SK-N-SH (cell line): ENCODE measurements around the gene TCF12. TPM values are rescaled to one million over a fixed set of nuclear protein-coding genes. Genes with fewer than 3 reads are reported as not detected.

Experiments
- CTCF ChIA-PET: fragments of 300-600, 350-600 bp; formaldehyde crosslinking; extraction: SDS; loops from one replicate; lab custom pipeline; 2021; lab: Yijun Ruan, JAX
- POLR2A ChIA-PET: fragments of 350-600 bp; sonication (Branson Sonifier 250); formaldehyde crosslinking; extraction: SDS; loops from one replicate; lab custom pipeline; 2020; ENCODE audit warnings: antibody characterized with exemption, inconsistent platforms; lab: Yijun Ruan, JAX
- DNase-seq: peaks from one replicate; pipeline ENCODE4 v3.0.0; 2012
- H2AFZ ChIP-seq: fragments of 200-600 bp; sonication (generic); 2 replicates; pipeline ENCODE4 v1.8.1; 2016; ENCODE audit warnings: antibody characterized with exemption, mild to moderate bottlenecking, low read depth
- H3F3A ChIP-seq: fragments of 200-600 bp; sonication (generic); replicated peaks from 2 replicates; pipeline ENCODE3; 2016; ENCODE audit warnings: antibody characterized with exemption, mild to moderate bottlenecking; ENCODE audit not compliant: insufficient read depth
- H3K27ac ChIP-seq, 2 experiments: fragments of 200-500 bp in 1 of 2; fragments of 200-600 bp in 1 of 2; sonication (Bioruptor generic) in 1 of 2; sonication (generic), shearing (Covaris generic) in 1 of 2; 2 replicates each; pipeline versions ENCODE4 v1.5.1 to v1.6.1; 2014 to 2016; ENCODE audit warnings: low read depth in 2 of 2, inconsistent platforms in 1 of 2, low read length in 1 of 2, mild to moderate bottlenecking in 1 of 2, mixed read lengths in 1 of 2
- H3K27me3 ChIP-seq: fragments of 200-600 bp; sonication (generic), shearing (Covaris generic); 2 replicates; pipeline ENCODE4 v1.6.1; 2016; ENCODE audit warnings: mixed run types; ENCODE audit not compliant: insufficient read depth
- H3K36me3 ChIP-seq, 2 experiments: fragments of 200-500 bp in 1 of 2; fragments of 200-600 bp in 1 of 2; sonication (Bioruptor generic) in 1 of 2; sonication (generic) in 1 of 2; replicated peaks in 1 of 2; 2 replicates each; pipeline versions ENCODE3 to v1.5.1; 2014 to 2016; ENCODE audit warnings: low read length in 1 of 2, mild to moderate bottlenecking in 1 of 2; ENCODE audit not compliant: insufficient read depth in 2 of 2, control insufficient read depth in 1 of 2
- H3K4me1 ChIP-seq, 2 experiments: fragments of 200-500 bp in 1 of 2; fragments of 200-600 bp in 1 of 2; sonication (Bioruptor generic) in 1 of 2; sonication (generic), shearing (Covaris generic) in 1 of 2; 2 replicates each; pipeline versions ENCODE4 v1.5.1 to v1.6.1; 2014 to 2016; ENCODE audit warnings: low read depth in 1 of 2, low read length in 1 of 2, mixed run types in 1 of 2; ENCODE audit not compliant: insufficient read depth in 2 of 2, control insufficient read depth in 1 of 2
- H3K4me2 ChIP-seq: fragments of 200-600 bp; sonication (generic), shearing (Covaris generic); 2 replicates; pipeline ENCODE4 v1.6.1; 2017; ENCODE audit warnings: mixed run types
- H3K4me3 ChIP-seq, 2 experiments: fragments of 200-500 bp in 1 of 2; fragments of 200-600 bp in 1 of 2; sonication (Bioruptor generic) in 1 of 2; sonication (generic), shearing (Covaris generic) in 1 of 2; 2 replicates each; pipeline versions ENCODE4 v1.5.1 to v1.8.1; 2014 to 2016; ENCODE audit warnings: low read depth in 2 of 2, inconsistent platforms in 1 of 2, low read length in 1 of 2, mild to moderate bottlenecking in 1 of 2, mixed read lengths in 1 of 2, moderate library complexity in 1 of 2
- H3K79me2 ChIP-seq: fragments of 200-600 bp; sonication (generic); 2 replicates; pipeline ENCODE4 v1.8.1; 2017; ENCODE audit warnings: mild to moderate bottlenecking; ENCODE audit not compliant: insufficient read depth
- H3K9ac ChIP-seq: fragments of 200-600 bp; sonication (generic); 2 replicates; pipeline ENCODE4 v1.6.1; 2017; ENCODE audit warnings: mixed run types
- H3K9me2 ChIP-seq: fragments of 200-600 bp; sonication (generic); 2 replicates; pipeline ENCODE4 v1.6.1; 2017; ENCODE audit warnings: mixed run types
- H3K9me3 ChIP-seq: fragments of 200-600 bp; sonication (generic); 2 replicates; pipeline ENCODE4 v1.6.1; 2017; ENCODE audit warnings: mixed run types, mild to moderate bottlenecking, moderate library complexity
- H4K20me1 ChIP-seq: fragments of 200-600 bp; sonication (generic); 2 replicates; pipeline ENCODE4 v1.6.1; 2017; ENCODE audit warnings: mild to moderate bottlenecking, mixed run types; ENCODE audit not compliant: insufficient read depth
- EZH2phosphoT487 ChIP-seq: fragments of 200-600 bp; sonication (generic); IDR thresholded peaks from 2 replicates; pipeline ENCODE4 v1.6.1; 2017; ENCODE audit warnings: low read depth, mixed run types, mild to moderate bottlenecking, antibody characterized with exemption, moderate library complexity, borderline replicate concordance
- FOXJ3 ChIP-seq: sonication (generic); formaldehyde crosslinking; IDR thresholded peaks from 2 replicates; pipeline ENCODE4 v1.5.1; 2020; ENCODE audit warnings: mild to moderate bottlenecking, missing genetic modification reagents
- FOXM1 ChIP-seq: IDR thresholded peaks from 2 replicates; pipeline ENCODE4 v1.4.0; 2012; ENCODE audit warnings: low read depth, mild to moderate bottlenecking
- IRF3 ChIP-seq: fragments of 150-350 bp; IDR thresholded peaks from 2 replicates; pipeline ENCODE4 v1.6.1; 2016; ENCODE audit warnings: mild to moderate bottlenecking, low read depth, low read length
- NFIC ChIP-seq: IDR thresholded peaks from 2 replicates; pipeline ENCODE4 v1.4.0; 2012; ENCODE audit warnings: borderline replicate concordance
- SMC3 ChIP-seq: IDR thresholded peaks from 2 replicates; pipeline ENCODE4 v1.6.1; 2012; ENCODE audit warnings: low read depth, low read length, improper control_type of control experiment
- WGBS: methylation state at CpG from one replicate; pipeline ENCODE4 v1.1.6; 2017; ENCODE audit warnings: low lambda C conversion rate; 5-methylcytosine and 5-hydroxymethylcytosine counted together
- polyA plus RNA-seq, 3 experiments: library from polyadenylated mRNA; depleted of rRNA; stranded (reverse); fragments of >200 nt; gene quantifications; 2 replicates each; pipeline ENCODE4 v1.2.3, GENCODE V29; 2012
- small RNA-seq, 7 experiments: library from RNA; depleted of rRNA; stranded (forward); fragments of <200 nt; gene quantifications; one replicate each; pipeline ENCODE3, GENCODE V24; 2012

TCF12 gene
- polyA plus RNA-seq, 1 of the 3 experiments (the other 2 are of a cell fraction) = 49.6 TPM

DNA sequence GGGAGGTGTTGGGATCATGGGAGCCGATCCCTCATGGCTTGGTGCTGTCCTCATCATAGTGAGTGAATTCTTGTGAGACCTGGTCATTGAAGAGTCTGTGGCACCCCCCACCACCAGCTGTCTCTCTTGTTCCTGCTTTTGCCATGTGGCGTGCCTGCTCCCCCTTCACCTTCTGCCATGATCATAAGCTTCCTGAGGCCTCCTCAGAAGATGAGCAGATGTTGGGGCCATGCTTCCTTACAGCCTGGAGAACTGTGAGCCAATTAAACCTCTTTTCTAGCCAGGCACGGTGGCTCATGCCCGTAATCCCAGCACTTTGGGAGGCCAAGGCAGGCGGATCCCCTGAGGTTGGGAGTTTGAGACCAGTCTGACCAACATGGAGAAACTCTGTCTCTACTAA is 420.9 kb downstream of the TCF12 start:
- peaks cover 3 to 4% of the 10 kb centered on the region in 2 experiments; a peak in 3 of 4 replicates for H3K4me1 ChIP-seq

More for the DNA sequence above, 420.9 kb downstream of the TCF12 start:
- Histone ChIP-seq H4K20me1 (no peaks in the 10 kb centered on the region), H3K79me2 (no peaks in the 10 kb centered on the region), H3K27me3 (no peaks in the 10 kb centered on the region), H3K9me2 (no peaks in the 10 kb centered on the region), H3K9ac (no peak overlapping the region), H3K4me2 (no peak overlapping the region), H3K27ac (no peak overlapping the region), H2AFZ (no peak overlapping the region), H3K9me3 (no peaks in the 10 kb centered on the region), H3F3A (no peaks in the 10 kb centered on the region), H3K4me3 (no peak overlapping the region), H3K36me3 (no peaks in the 10 kb centered on the region)
- ChIA-PET POLR2A (no interaction called here), CTCF (interaction anchor here (1.1 to 16.0 kb wide), 20 partner anchors 7 to 875 kb away, joined by 3 to 447 read pairs (median 12); partner anchors contain the start of genes CGNL1 and MNS1)
- TF ChIP-seq FOXM1 = no peak
- no peak for TF ChIP-seq EZH2phosphoT487
- TF ChIP-seq IRF3 = no peak
- TF ChIP-seq SMC3 = no peak
- TF ChIP-seq NFIC = no peak
- TF ChIP-seq FOXJ3 = no peak
- WGBS = 84% methylated on average over 5 of the region's 5 CpGs
- DNase-seq = no peak

Small RNA genes lying within 50 kb of the gene (small RNA-seq; reads per million reads assigned to genes)
- 0 reads per million in 7 experiments for gene RF01210

Other genes with a start within 250 kb of the TCF12 start
- gene ZNF280D, start 185.1 kb upstream of the TCF12 start, polyA plus RNA-seq (2012; rRNA removed) = 5.4 and 7.3 TPM in 2 replicates